NCI-H345 (cell line): Measurements from ENCODE around the gene CNST.
"Not testable (repeated sequence)": the region's sequence is repeated elsewhere in the genome, so short reads cannot be mapped to it uniquely, and the experiment has no call there.

Experiments used
- DNase-seq: peaks from one replicate; lab custom pipeline; 2025; lab: John Stamatoyannopoulos, UW

CNST gene

GRCh38 chr1:246583056-246583440 lies 16.8 kb downstream of the CNST start:
- DNase-seq = no peak

- peak; percentile 74 for DNase-seq
Measured at GRCh38 chr1:246583448-246584185, 17.4 kb downstream of the CNST start.

- no peak for DNase-seq
Measured at GRCh38 chr1:246587032-246587431, 20.8 kb downstream of the CNST start.

- DNase-seq = no peak
Measured at GRCh38 chr1:246587606-246588005, 21.4 kb downstream of the CNST start.

GRCh38 chr1:246588159-246588721 lies 22.0 kb downstream of the CNST start:
- DNase-seq = no peak

GRCh38 chr1:246589919-246590318 lies 23.7 kb downstream of the CNST start:
- DNase-seq = not testable (repeated sequence)

GRCh38 chr1:246591047-246591446 lies 24.8 kb downstream of the CNST start:
- DNase-seq = no peak

GRCh38 chr1:246591504-246591903 lies 25.2 kb downstream of the CNST start:
- DNase-seq = no peak

- no peak for DNase-seq
Measured at GRCh38 chr1:246591958-246592357, 25.7 kb downstream of the CNST start.

- DNase-seq = no peak
Measured at GRCh38 chr1:246592695-246593094, 26.4 kb downstream of the CNST start.

- DNase-seq = no peak
Measured at GRCh38 chr1:246595146-246595545, 28.9 kb downstream of the CNST start.

- DNase-seq = no peak
Measured at GRCh38 chr1:246597340-246597739, 31.1 kb downstream of the CNST start.

GRCh38 chr1:246597971-246598370 lies 31.7 kb downstream of the CNST start:
- DNase-seq = no peak

GRCh38 chr1:246599315-246599714 lies 33.1 kb downstream of the CNST start:
- no peak for DNase-seq

- DNase-seq = no peak
Measured at GRCh38 chr1:246600579-246600978, 34.3 kb downstream of the CNST start.

GRCh38 chr1:246602194-246602593 lies 35.9 kb downstream of the CNST start:
- DNase-seq = no peak

- not testable (repeated sequence) for DNase-seq
Measured at GRCh38 chr1:246605231-246605630, 39.0 kb downstream of the CNST start.

- DNase-seq = no peak
Measured at GRCh38 chr1:246607462-246607861, 41.2 kb downstream of the CNST start.

GRCh38 chr1:246608616-246609376 lies 42.5 kb downstream of the CNST start:
- DNase-seq = no peak

GRCh38 chr1:246609632-246610031 lies 43.4 kb downstream of the CNST start:
- no peak for DNase-seq

- DNase-seq = no peak
Measured at GRCh38 chr1:246613096-246613758, 47.0 kb downstream of the CNST start.

GRCh38 chr1:246617156-246617555 lies 50.9 kb downstream of the CNST start:
- DNase-seq = no peak

GRCh38 chr1:246617768-246618167 lies 51.5 kb downstream of the CNST start:
- DNase-seq = no peak
